ENCODE results near the gene STATH.
"Not testable (repeated sequence)": the region's sequence is repeated elsewhere in the genome, so short reads cannot be mapped to it uniquely, and the experiment has no call there.

STATH gene, protein sequence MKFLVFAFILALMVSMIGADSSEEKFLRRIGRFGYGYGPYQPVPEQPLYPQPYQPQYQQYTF

DNA sequence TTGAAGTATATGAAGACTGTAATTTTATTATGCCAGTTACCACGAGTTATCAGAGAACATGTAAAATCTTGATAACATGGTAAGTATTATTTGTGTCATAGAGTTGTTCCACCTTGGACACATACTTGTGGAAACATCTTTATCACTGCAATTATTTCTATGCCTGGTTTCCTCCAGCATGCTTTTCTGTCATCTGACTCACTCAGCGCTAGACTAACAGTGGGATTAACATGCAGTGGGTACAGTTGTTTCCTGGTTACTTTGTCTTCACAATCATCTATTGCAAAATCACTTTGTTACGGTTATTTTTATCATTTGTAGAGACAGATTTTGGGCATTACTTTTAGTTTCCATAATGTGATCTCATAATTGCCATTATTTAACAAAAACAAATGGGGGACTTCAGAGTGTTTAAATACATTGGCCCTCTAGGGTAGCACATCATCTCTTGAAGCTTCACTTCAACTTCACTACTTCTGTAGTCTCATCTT, at the start of gene STATH:
Gene STATH (plus strand): TSS at position 441 of the 491 bp plus-strand sequence. CDS start 2,472 bp downstream, outside the sequence.
- no peak for DNase-seq (ENCODE audit: low read depth in 2 of 2)

- DNase-seq (ENCODE audit: low read depth in 2 of 2): no peak
These were observed 44.2 kb upstream of the STATH start for GRCh38 chr4:69951602-69952001.

DNA sequence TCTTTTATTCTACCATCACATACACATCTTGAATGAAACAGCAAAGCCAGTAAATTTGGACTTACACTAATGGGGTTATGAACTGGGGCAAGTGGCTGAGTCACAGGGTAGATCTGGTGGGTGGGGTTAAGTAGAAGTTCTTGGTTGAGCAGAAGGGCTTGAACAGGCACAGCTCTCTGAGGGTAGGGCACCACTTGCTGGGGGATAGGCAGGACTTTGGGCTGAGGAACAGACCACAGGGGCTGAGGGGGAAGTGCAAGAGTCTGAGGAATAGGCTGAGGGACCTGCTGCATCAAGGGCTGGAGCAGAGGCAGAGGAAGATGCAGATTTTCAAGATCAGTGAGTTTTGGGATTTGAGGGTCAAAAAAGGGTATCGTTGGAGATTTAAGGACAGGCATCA, 38.6 kb upstream of the STATH start:
- DNase-seq (ENCODE audit: low read depth in 2 of 2): no peak

DNA sequence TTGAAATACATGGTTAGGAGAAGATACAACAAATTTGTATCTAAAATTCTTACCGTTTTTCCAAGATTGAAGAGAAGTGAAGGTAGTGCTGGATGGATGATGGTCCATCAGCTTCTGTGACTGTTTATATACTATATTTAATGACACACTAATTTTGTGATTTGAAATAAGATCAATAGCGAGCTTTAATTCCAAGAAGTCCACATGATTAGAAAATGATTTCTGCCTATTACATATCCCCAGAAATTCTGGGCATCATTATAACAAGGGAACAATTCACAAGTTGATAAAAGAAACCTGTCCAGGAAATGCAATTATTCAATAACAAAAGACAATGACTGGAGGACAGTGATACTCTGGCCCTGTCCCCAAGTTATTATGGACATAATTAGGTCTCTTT, 30.1 kb upstream of the STATH start, which contains the start of gene CSN2:
Gene CSN2 (minus strand): TSS at position 101 of the 400 bp plus-strand sequence. CDS start 4,733 bp downstream, outside the sequence.
- no peak for DNase-seq (ENCODE audit: low read depth in 2 of 2)

GRCh38 chr4:69970071-69970470, 25.7 kb upstream of the STATH start:
- DNase-seq (ENCODE audit: low read depth in 2 of 2): no peak

DNA sequence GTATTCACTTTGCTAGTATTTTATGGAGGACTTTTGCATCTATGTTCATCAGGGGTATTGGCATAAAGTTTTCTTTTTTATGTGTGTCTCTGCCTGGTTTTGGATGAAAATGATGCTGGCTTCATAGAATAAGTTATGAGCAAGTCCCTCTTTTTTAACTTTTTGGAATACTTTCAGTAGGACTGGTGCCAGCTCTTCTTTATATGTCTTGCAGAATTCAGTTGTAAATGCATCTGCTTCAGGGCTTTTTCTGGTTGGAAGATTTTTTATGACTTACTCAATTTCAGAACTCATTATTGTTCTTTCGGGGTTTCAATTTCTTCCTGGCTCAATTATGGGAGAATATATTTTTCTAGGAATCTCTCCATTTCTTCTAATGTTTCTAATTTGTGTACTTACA, 21.1 kb upstream of the STATH start:
- DNase-seq (ENCODE audit: low read depth in 2 of 2): no peak

DNA sequence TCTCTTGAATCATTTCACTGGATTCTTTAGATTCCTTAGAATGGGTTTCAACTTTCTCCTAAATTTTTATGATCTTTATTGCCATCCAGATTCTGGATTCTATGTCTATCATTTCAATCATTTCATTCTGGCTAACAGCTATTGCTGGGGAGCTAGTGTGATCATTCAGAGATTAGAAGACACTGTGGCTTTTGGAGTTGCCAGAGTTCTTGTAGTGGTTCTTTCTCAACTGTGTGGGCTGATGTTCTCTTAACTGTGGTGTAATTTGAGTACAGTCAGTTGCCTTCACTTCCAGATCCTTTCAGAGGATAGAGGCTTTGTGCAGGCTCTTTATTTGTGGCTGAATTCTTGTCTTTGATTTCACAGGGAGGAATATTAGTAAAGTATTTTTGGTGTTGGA, 18.2 kb upstream of the STATH start:
- no peak for DNase-seq (ENCODE audit: low read depth in 2 of 2)

DNA sequence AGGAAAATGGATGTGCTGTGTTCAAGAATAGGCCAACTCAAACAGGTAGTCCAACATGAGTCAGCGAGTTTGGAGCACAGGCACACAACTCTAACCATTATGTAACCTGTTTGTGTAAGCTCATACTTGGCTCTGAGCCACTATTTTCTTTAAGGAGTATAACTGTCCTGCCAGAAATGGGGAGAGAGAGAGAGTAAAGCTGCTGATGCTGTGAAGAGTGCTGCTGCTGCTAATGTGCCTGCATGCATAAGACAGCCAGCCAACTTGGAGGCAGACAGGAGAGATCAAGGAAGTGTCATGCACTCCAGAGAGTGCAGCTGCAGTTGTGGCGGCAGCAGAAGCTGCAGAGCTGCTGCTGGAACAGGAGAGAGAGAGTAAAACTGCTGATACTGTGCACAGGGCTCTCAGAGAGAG, 11.7 kb upstream of the STATH start:
- DNase-seq (ENCODE audit: low read depth in 2 of 2): no peak

DNA sequence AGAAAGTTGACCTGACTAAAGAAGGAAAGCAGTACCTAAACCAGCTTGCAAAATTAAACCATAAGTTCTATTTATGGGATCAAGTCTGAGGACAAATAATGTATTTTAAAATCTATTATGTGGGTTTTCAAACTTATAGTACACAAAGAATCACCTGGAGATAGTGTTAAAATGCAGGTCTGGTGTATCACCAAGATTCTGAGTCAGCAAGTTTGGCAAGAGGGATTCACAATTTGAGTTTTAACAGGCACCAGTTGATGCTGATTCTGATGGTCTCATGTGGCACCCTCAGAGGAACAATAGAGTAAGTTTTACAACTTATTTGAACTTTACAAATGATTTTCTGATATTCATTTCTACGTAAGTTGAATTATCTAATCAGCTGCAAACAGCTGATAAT, 9.1 kb upstream of the STATH start:
- no peak for DNase-seq (ENCODE audit: low read depth in 2 of 2)

- no peak for DNase-seq (ENCODE audit: low read depth in 2 of 2)
These were observed 4.8 kb upstream of the STATH start for GRCh38 chr4:69991016-69991415.

- no peak for DNase-seq (ENCODE audit: low read depth in 2 of 2)
These were observed 984 bp upstream of the STATH start for GRCh38 chr4:69994782-69995181.

- no peak for DNase-seq (ENCODE audit: low read depth in 2 of 2)
These were observed 3.7 kb downstream of the STATH start for GRCh38 chr4:69999420-69999819.

GRCh38 chr4:70000711-70001110, 4.9 kb downstream of the STATH start:
- DNase-seq (ENCODE audit: low read depth in 2 of 2): no peak

GRCh38 chr4:70002507-70002906, 6.7 kb downstream of the STATH start:
- no peak for DNase-seq (ENCODE audit: low read depth in 2 of 2)

DNA sequence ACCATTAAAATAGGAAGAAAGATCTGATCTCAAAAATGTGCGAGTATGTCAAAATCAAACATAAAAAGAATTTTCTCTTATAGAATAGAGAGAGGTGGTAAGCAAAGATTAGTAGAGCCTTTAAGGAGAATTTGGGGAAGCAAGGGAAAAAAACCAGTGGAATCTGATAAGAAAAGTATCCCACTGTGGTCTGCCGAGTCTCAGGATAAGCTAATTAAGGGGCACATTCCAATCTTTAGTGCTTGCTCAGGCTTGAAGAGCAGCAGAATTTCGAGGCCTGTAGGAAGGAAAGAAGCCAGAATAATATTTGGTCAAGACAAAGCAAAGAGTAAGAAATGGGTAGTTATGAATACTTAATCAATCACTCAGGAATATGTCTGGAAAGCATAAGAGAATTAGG, 13.0 kb downstream of the STATH start:
- DNase-seq (ENCODE audit: low read depth in 2 of 2): no peak

GRCh38 chr4:70019006-70019405, 23.2 kb downstream of the STATH start:
- DNase-seq (ENCODE audit: low read depth in 2 of 2): not testable (repeated sequence)

GRCh38 chr4:70023218-70023617, 27.5 kb downstream of the STATH start:
- DNase-seq (ENCODE audit: low read depth in 2 of 2): no peak

GRCh38 chr4:70027011-70027410, 31.2 kb downstream of the STATH start:
- no peak for DNase-seq (ENCODE audit: low read depth in 2 of 2)

DNA sequence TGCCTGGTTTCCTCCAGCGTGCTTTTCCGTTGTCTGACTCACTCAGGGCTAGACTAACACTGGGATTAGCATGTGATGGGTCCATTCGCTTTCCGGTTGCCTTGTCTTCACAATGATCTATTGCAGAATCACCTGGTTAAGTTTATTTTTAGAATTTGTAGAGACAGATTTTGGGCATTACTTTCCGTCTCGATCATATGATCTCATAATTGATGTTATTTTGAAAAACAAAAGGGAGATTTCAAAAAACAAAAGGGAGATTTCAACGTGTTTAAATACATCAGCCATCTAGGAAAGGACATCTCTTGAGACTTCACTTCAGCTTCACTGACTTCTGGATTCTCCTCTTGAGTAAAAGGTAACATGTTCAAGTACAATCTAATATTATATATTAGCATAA, 32.4 kb downstream of the STATH start, which contains the start of gene HTN3:
Gene HTN3 (plus strand): TSS at position 301 of the 400 bp plus-strand sequence. CDS start 2,282 bp downstream, outside the sequence.
- not testable (repeated sequence) for DNase-seq (ENCODE audit: low read depth in 2 of 2)

- DNase-seq (ENCODE audit: low read depth in 2 of 2): not testable (repeated sequence)
These were observed 41.8 kb downstream of the STATH start for GRCh38 chr4:70037559-70037958.

GRCh38 chr4:70039928-70040327, 44.2 kb downstream of the STATH start:
- DNase-seq (ENCODE audit: low read depth in 2 of 2): not testable (repeated sequence)

- DNase-seq (ENCODE audit: low read depth in 2 of 2): no peak
These were observed 46.0 kb downstream of the STATH start for GRCh38 chr4:70041652-70042286.

DNA sequence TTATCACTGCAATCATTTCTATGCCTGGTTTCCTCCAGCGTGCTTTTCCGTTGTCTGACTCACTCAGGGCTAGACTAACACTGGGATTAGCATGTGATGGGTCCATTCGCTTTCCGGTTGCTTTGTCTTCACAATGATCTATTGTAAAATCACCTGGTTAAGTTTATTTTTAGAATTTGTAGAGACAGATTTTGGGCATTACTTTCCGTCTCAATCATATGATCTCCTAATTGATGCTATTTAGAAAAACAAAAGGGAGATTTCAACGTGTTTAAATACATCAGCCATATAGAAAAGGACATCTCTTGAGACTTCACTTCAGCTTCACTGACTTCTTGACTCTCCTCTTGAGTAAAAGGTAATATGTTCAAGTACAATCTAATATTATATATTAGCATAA, 54.4 kb downstream of the STATH start, which contains the start of gene HTN1:
Gene HTN1 (plus strand): TSS at position 301 of the 400 bp plus-strand sequence. CDS start 2,639 bp downstream, outside the sequence.
- not testable (repeated sequence) for DNase-seq (ENCODE audit: low read depth in 2 of 2)

Data from stimulated activated CD4-positive, alpha-beta T cell treated with anti-CD3 and anti-CD28 coated beads, Interleukin-1b, Interleukin-23, amount 100 ng/mL, for 1 hour (primary cell).